Activated CD8-positive, alpha-beta T cell treated with anti-CD3 and anti-CD28 coated beads, Interleukin-2, amount 10 ng/mL, durations not matched to agents 7 days and 5 days (primary cell): ENCODE data around the gene ACSBG1. TPM values are rescaled to one million over a fixed set of nuclear protein-coding genes. Genes with fewer than 3 reads are reported as not detected.
A peak's percentile ranks its signal among the peaks of the same experiment; 100 is the strongest.
"Not testable (repeated sequence)": the region's sequence is repeated elsewhere in the genome, so short reads cannot be mapped to it uniquely, and the experiment has no call there.

ENCODE experiments used
- ATAC-seq: fragments of 150-1000 bp; cut with Tn5 transposase; one replicate; pipeline ENCODE4 v1.10.0; 2021; ENCODE audit warnings: moderate library complexity
- CTCF ChIA-PET: fragments of 350-600 bp; sonication (Branson Sonifier 250); formaldehyde crosslinking; loops from one replicate; lab custom pipeline; 2021; ENCODE audit warnings: antibody characterized with exemption; lab: Charles Lee
- POLR2A ChIA-PET: fragments of 350-600 bp; sonication (Branson Sonifier 250); formaldehyde crosslinking; loops from one replicate; lab custom pipeline; 2021; ENCODE audit warnings: antibody characterized with exemption; lab: Charles Lee
- DNase-seq: peaks from one replicate; pipeline ENCODE4 v3.0.0-alpha.2; 2020
- H3K27ac Mint-ChIP-seq: one replicate; pipeline ENCODE4 v1.8.0; 2021; ENCODE audit warnings: mild to moderate bottlenecking, mixed read lengths
- H3K27me3 Mint-ChIP-seq: one replicate; pipeline ENCODE4 v1.8.0; 2021; ENCODE audit warnings: low read depth, mixed read lengths
- H3K36me3 Mint-ChIP-seq: one replicate; pipeline ENCODE4 v1.8.0; 2021; ENCODE audit warnings: low read depth, mixed read lengths
- H3K4me1 Mint-ChIP-seq: one replicate; pipeline ENCODE4 v1.8.0; 2021; ENCODE audit warnings: low read depth, mixed read lengths
- H3K4me3 Mint-ChIP-seq: one replicate; pipeline ENCODE4 v1.8.0; 2021; ENCODE audit warnings: mild to moderate bottlenecking, mixed read lengths
- H3K9me3 Mint-ChIP-seq: one replicate; pipeline ENCODE4 v1.8.0; 2022; ENCODE audit warnings: mixed read lengths; ENCODE audit not compliant: insufficient read depth
- total RNA-seq, 2 experiments: library from RNA; stranded (reverse); gene quantifications; one replicate each; pipeline ENCODE4 v1.2.3, GENCODE V29; 2021

ACSBG1 gene
- total RNA-seq, 2 experiments from 2014 or later = 0.66 to 0.81 TPM

DNA sequence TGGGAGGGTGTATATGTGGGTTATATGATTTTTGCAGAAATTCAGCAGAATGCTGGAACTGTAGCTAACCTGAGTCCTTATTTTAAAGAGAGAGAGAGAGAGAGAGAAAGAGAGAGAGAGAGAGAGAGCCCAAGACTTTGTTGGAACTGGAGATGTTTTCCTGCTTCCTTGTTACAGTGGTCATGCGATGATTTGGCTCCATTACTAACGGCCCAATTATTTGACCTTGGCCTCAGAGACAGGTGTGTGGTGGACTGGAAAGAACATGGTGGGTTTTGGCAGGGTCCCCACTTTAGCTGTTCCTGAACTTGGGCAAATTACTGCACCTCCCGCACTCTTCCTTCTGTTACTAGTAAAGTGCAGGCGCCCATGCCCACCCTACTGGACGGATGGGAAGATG lies 14.8 kb upstream of the ACSBG1 start:
- H3K36me3 Mint-ChIP-seq = no peaks in the 10 kb centered on the region
- no peaks in the 10 kb centered on the region for H3K4me1 Mint-ChIP-seq
- H3K9me3 Mint-ChIP-seq = no peaks in the 10 kb centered on the region
- no peak for DNase-seq
- peaks cover 6% of the 10 kb centered on the region for H3K27me3 Mint-ChIP-seq
- ChIA-PET CTCF (interaction anchor here (0.8 kb wide), 1 partner anchor 8 kb away, joined by 5 read pairs; no protein-coding TSS in a partner anchor), POLR2A (no interaction called here)
- ATAC-seq = no peak
- no peak overlapping the region for H3K27ac Mint-ChIP-seq
- H3K4me3 Mint-ChIP-seq = no peak overlapping the region

DNA sequence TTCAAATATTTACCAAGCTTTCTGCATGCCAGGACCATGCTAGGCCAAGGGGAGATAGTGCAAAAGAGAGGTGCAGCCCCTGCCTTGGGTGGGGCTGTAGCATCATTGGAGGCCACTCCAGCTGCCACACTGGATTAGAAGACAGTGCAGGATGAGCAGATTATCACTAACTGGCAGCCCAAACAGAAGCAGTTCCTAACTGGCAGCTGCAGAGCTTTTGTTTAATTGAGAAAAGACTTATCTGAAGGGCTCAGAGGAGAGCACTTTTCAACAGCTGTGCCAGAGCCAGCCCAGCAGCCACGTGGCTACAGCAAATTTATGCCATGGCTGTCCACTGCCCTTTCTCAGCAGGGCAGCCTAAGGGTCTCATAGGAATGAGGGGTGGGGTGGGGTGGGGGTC lies 13.5 kb upstream of the ACSBG1 start:
- H3K4me1 Mint-ChIP-seq = no peaks in the 10 kb centered on the region
- DNase-seq (no peak), ATAC-seq (no peak)
- H3K27me3 Mint-ChIP-seq = peaks cover 6% of the 10 kb centered on the region
- no peaks in the 10 kb centered on the region for H3K36me3 Mint-ChIP-seq
- ChIA-PET CTCF (interaction anchor here (0.6 kb wide), 1 partner anchor 135 kb away, joined by 3 read pairs; no protein-coding TSS in a partner anchor), POLR2A (no interaction called here)
- no peak overlapping the region for H3K4me3 Mint-ChIP-seq
- H3K27ac Mint-ChIP-seq = no peak overlapping the region
- H3K9me3 Mint-ChIP-seq = no peaks in the 10 kb centered on the region

DNA sequence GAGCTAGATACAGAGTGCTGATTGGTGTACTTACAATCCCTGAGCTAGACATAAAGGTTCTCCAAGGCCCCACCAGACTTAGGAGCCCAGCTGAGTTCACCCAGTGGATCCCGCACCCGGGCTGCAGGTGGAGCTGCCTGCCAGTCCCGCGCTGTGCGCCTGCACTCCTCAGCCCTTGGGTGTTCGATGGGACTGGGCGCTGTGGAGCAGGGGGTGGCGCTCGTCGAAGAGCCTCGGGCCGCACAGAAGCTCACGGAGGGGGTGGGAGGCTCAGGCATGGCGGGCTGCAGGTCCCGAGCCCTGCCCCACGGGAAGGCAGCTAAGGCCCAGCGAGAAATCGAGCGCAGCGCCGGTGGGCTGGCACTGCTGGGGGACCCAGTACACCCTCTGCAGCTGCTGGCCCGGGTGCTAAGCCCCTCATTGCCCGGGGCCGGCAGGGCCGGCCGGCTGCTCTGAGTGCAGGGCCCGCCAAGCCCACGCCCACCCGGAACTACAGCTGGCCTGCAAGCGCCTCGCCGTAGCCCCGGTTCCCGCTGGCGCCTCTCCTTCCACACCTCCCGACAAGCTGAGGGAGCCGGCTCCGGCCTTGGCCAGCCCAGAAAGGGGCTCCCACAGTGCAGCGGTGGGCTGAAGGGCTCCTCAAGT lies 11.7 kb upstream of the ACSBG1 start:
- not testable (repeated sequence) for H3K9me3 Mint-ChIP-seq, H3K4me3 Mint-ChIP-seq, H3K27me3 Mint-ChIP-seq, H3K36me3 Mint-ChIP-seq, ATAC-seq, DNase-seq, H3K27ac Mint-ChIP-seq, H3K4me1 Mint-ChIP-seq
- ChIA-PET CTCF (interaction anchor here (0.9 kb wide), 1 partner anchor 50 kb away, joined by 3 read pairs; no protein-coding TSS in a partner anchor), POLR2A (interaction anchor here (0.9 kb wide), 1 partner anchor 36 kb away, joined by 3 read pairs; no protein-coding TSS in a partner anchor)

DNA sequence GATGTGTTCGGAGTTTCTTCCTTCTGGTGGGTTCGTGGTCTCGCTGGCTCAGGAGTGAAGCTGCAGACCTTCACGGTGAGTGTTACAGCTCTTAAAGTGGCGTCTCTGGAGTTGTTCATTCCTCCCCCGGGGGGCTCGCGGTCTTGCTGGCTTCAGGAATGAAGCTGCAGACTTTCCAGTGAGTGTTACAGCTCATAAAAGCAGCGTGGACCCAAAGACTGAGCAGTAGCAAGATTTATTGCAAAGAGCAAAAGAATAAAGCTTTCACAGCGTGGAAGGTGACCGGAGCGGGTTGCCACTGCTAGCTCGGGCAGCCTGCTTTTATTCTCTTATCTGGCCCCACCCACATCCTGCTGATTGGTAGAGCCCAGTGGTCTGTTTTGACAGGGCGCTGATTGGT lies 11.0 kb upstream of the ACSBG1 start:
- not testable (repeated sequence) for ATAC-seq, H3K27ac Mint-ChIP-seq, H3K4me3 Mint-ChIP-seq, H3K9me3 Mint-ChIP-seq, H3K36me3 Mint-ChIP-seq, DNase-seq, H3K4me1 Mint-ChIP-seq, H3K27me3 Mint-ChIP-seq
- CTCF ChIA-PET = interaction anchor here (0.9 to 1.5 kb wide), 2 partner anchors 50 to 279 kb away, joined by 3 read pairs; no protein-coding TSS in a partner anchor
- POLR2A ChIA-PET = interaction anchor here (0.9 kb wide), 1 partner anchor 37 kb away, joined by 3 read pairs; no protein-coding TSS in a partner anchor

DNA sequence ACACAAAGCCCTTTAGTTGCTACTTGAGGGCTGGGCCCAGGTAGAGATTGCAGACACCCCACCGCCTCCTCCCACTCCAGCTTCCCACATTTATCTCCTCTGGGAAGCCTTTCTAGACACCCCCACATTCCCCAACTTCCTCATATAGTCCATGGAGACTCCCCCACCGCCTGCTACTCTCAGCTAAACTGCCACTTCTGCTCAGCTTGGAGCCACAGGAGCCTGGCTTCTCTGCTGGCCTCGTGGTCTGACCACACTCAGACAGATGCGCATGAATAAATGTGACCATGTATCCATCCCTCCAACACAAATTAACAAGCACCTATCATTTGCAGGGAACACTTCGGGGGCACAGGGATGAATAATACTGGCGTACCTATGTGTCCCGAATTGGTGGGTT lies 10.5 kb upstream of the ACSBG1 start:
- no peak overlapping the region for H3K27ac Mint-ChIP-seq
- no peaks in the 10 kb centered on the region for H3K27me3 Mint-ChIP-seq
- peaks cover 6% of the 10 kb centered on the region for H3K4me1 Mint-ChIP-seq
- ATAC-seq (no peak), DNase-seq (no peak)
- H3K36me3 Mint-ChIP-seq = no peaks in the 10 kb centered on the region
- H3K9me3 Mint-ChIP-seq = no peaks in the 10 kb centered on the region
- H3K4me3 Mint-ChIP-seq = no peak overlapping the region
- ChIA-PET CTCF (interaction anchor here (1.2 to 1.5 kb wide), 2 partner anchors 40 to 279 kb away, joined by 3 read pairs; no protein-coding TSS in a partner anchor), POLR2A (no interaction called here)

DNA sequence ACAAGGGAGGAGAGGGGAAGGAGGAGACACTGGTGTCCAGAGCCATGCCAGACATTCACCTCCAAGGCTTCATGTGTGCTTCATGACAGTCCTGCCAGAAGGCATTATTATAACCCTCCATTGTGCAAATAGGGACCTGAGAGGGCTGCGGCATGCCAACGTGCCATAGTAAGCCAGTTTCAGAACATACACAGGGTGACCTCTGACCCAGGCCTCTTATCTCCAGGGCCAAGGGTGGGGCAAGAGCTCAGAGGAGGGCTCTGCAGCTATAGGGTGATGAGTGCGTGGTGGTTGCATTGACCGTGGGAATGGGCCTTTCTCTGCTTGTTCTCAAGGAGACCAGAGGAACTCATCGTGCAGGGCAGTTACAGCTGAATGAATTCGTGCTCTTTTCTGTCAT lies 9.7 kb upstream of the ACSBG1 start:
- H3K27me3 Mint-ChIP-seq = no peaks in the 10 kb centered on the region
- ChIA-PET POLR2A (no interaction called here), CTCF (interaction anchor here (1.2 to 1.5 kb wide), 2 partner anchors 39 to 278 kb away, joined by 3 read pairs; no protein-coding TSS in a partner anchor)
- DNase-seq (no peak), ATAC-seq (no peak)
- no peaks in the 10 kb centered on the region for H3K36me3 Mint-ChIP-seq
- H3K9me3 Mint-ChIP-seq = no peaks in the 10 kb centered on the region
- H3K4me3 Mint-ChIP-seq = no peak overlapping the region
- H3K27ac Mint-ChIP-seq = no peak overlapping the region
- peaks cover 6% of the 10 kb centered on the region for H3K4me1 Mint-ChIP-seq

DNA sequence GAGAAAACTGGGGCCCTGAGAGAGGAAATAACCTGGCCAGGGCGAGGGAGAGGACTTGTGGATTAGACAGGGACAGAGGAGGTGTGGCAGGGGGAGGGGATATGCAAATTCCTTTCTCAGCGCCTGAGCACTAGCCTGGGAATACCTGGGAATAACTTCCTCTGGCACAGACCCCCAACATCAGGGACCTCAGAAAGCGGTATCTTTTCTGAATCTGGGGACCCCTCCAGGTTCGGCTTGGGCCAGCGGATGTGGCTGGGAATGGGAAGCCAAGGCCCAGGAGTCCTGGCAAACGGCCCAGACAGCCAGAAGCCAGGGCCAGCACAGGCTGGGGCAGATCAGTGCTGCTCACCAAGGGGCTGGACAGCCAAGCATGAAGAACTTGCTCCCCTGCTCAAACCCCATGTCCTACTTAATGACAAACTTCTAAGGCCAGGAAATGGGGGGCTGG lies 9.2 kb upstream of the ACSBG1 start:
- ATAC-seq (no peak), DNase-seq (no peak)
- Mint-ChIP-seq H3K27me3 (no peaks in the 10 kb centered on the region), H3K4me1 (peaks cover 6% of the 10 kb centered on the region), H3K9me3 (no peaks in the 10 kb centered on the region), H3K36me3 (no peaks in the 10 kb centered on the region), H3K27ac (no peak overlapping the region), H3K4me3 (no peak overlapping the region)
- ChIA-PET POLR2A (no interaction called here), CTCF (interaction anchor here (1.2 to 4.9 kb wide), 3 partner anchors 38 to 277 kb away, joined by 3 to 23 read pairs (median 5); no protein-coding TSS in a partner anchor)

DNA sequence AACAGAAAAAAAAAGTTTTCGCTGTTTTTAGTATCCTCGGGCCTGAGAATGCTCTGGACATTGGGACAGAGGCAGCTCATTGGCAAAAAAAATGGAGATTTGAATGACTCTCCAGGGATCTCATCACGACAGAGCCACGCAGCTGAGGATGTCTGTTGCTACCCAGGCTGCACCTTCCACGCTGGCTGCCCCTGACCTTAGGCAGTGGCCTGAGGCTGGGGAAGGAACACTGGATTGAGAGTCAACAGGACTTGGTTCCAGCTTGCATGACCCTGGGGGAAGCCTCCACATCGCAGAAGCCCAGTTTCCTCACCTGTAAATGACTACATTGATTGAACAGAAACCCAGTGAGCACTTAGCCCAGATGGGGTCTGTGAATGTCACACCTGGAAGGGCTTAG lies 8.7 kb upstream of the ACSBG1 start:
- DNase-seq (no peak), ATAC-seq (no peak)
- H3K4me3 Mint-ChIP-seq = no peak overlapping the region
- H3K27ac Mint-ChIP-seq = no peak overlapping the region
- H3K9me3 Mint-ChIP-seq = no peaks in the 10 kb centered on the region
- ChIA-PET POLR2A (no interaction called here), CTCF (interaction anchor here (0.9 to 5.6 kb wide), 9 partner anchors 18 to 277 kb away, joined by 4 to 107 read pairs (median 19); partner anchors contain the start of genes CIB2 and DNAJA4)
- H3K36me3 Mint-ChIP-seq = no peaks in the 10 kb centered on the region
- no peaks in the 10 kb centered on the region for H3K27me3 Mint-ChIP-seq
- peaks cover 6% of the 10 kb centered on the region for H3K4me1 Mint-ChIP-seq

DNA sequence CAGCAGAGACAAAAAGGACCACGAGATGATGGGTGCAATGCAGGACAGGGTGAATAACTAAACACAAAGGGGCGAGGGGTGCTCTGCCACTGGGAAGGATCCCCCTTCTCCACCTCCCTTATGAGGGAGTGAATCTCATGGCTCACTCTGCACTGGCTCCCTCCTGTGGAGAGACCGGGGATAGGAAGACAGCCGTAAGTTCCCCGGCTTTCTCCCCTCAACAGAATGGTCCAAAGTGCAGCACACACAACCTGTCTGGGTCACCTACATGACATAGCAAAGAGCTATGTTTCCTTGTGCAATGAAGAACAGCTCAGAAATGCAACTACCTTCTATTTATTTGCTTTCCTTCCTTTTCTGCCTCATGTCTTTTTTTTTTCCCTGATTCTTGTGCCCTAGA lies 7.8 kb upstream of the ACSBG1 start:
- CTCF ChIA-PET = interaction anchor here (0.6 to 5.6 kb wide), 19 partner anchors 12 to 294 kb away, joined by 3 to 107 read pairs (median 7); partner anchors contain the start of genes CIB2, DNAJA4 and SKIC8
- DNase-seq (peak; percentile 50), ATAC-seq (no peak)
- POLR2A ChIA-PET = interaction anchor here (0.6 kb wide), 1 partner anchor 129 kb away, joined by 3 read pairs; no protein-coding TSS in a partner anchor
- no peaks in the 10 kb centered on the region for H3K27me3 Mint-ChIP-seq
- H3K9me3 Mint-ChIP-seq = no peaks in the 10 kb centered on the region
- H3K27ac Mint-ChIP-seq = no peak overlapping the region
- H3K36me3 Mint-ChIP-seq = no peaks in the 10 kb centered on the region
- peaks cover 6% of the 10 kb centered on the region for H3K4me1 Mint-ChIP-seq
- no peak overlapping the region for H3K4me3 Mint-ChIP-seq

DNA sequence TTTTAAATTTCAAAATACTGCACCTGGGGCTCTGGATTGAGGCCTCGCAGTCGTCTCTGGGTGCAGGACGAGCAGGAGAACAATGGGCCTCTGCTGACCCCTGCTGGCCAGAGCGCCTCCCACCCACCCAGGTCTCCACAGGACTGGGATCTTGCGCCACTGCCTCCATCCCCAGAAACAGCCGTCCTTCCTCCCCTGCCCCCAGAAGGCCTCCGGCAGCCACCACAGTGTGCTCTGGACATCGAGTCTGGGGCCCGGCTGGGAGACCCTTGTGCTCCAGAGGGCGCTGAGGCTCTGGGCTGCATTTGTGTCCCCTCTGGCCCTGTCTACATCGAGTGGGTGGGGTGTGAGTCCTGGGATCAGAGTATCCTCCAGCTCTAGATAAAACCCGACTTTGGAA lies 6.7 kb upstream of the ACSBG1 start:
- ChIA-PET POLR2A (no interaction called here), CTCF (interaction anchor here (0.6 to 5.6 kb wide), 38 partner anchors 8 to 282 kb away, joined by 3 to 107 read pairs (median 4); partner anchors contain the start of genes CIB2, DNAJA4, IDH3A and SKIC8)
- peaks cover 6% of the 10 kb centered on the region for H3K4me1 Mint-ChIP-seq
- no peak overlapping the region for H3K4me3 Mint-ChIP-seq
- no peaks in the 10 kb centered on the region for H3K36me3 Mint-ChIP-seq
- H3K27ac Mint-ChIP-seq = no peak overlapping the region
- H3K27me3 Mint-ChIP-seq = peaks cover 2% of the 10 kb centered on the region
- H3K9me3 Mint-ChIP-seq = no peaks in the 10 kb centered on the region
- peak; percentile 89 for DNase-seq
- peak; percentile 93 for ATAC-seq

DNA sequence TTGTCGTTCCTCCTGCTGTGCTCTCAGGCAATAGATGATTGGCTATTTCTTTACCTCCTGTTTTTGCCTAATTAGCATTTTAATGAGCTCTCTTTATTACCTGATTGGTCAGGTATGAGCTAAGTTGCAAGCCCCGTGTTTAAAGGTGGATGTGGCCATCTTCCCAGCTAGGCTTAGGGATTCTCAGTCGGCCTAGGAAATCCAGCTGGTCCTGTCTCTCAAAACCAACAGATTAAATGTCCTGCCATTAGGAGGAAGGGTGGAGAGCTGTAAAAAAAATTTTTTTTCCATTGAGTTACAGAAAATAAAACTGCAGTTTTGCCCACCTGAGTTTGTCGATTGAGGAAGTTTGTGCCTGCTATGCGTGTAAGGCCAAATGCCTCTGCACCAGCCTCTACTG lies 5.4 kb upstream of the ACSBG1 start:
- ATAC-seq = no peak
- H3K27me3 Mint-ChIP-seq = peaks cover 2% of the 10 kb centered on the region
- POLR2A ChIA-PET = interaction anchor here (0.8 kb wide), 1 partner anchor 98 kb away, joined by 3 read pairs; no protein-coding TSS in a partner anchor

DNA sequence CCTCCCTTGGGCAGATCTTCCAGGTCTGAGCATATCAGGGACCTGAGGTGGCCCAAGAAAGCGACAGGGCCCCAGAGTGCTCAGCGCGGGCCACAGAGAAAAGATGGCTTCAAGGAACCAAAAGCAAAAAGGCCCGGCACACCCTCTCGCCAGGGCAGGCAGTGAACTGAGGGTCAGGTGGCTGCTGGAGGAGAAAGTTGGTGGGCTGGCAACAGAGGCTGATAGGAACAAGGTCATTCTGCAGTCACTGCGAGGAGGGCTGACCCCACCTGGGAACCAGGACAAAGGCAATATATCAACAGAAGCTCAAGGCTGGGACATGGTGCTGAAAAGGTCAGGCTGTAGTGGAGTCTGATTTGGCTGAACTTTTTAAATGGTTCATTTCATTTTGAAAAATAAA lies 2.8 kb upstream of the ACSBG1 start:
- ChIA-PET CTCF (no interaction called here), POLR2A (no interaction called here)
- DNase-seq (no peak), ATAC-seq (no peak)
- Mint-ChIP-seq H3K36me3 (no peaks in the 10 kb centered on the region), H3K4me1 (peaks cover 31% of the 10 kb centered on the region), H3K4me3 (no peak overlapping the region), H3K27ac (no peak overlapping the region), H3K9me3 (no peaks in the 10 kb centered on the region), H3K27me3 (peaks cover 2% of the 10 kb centered on the region)

More for the DNA sequence above, 5.4 kb upstream of the ACSBG1 start:
- Mint-ChIP-seq H3K27ac (no peak overlapping the region), H3K9me3 (no peaks in the 10 kb centered on the region), H3K4me3 (no peak overlapping the region), H3K4me1 (peaks cover 14% of the 10 kb centered on the region), H3K36me3 (no peaks in the 10 kb centered on the region)
- CTCF ChIA-PET = interaction anchor here (0.6 to 5.6 kb wide), 30 partner anchors 11 to 1245 kb away, joined by 3 to 107 read pairs (median 6); partner anchors contain the start of genes CIB2, DNAJA4 and SKIC8
- DNase-seq = no peak
